Fibroblast of lung (primary cell): Measurements from ENCODE around the gene COLEC11.

ENCODE experiments used
- EZH2 ChIP-seq: IDR thresholded peaks from 2 replicates; pipeline ENCODE4 v1.5.1; 2012; ENCODE audit warnings: low read length, control low read depth, mild to moderate bottlenecking; ENCODE audit errors: missing control alignments
- TF ChIP-seq, protein P1 (sequence below), 2 donors: IDR thresholded peaks in 1 of 2; conservative IDR thresholded peaks in 1 of 2; 1 replicate in 1 of 2; 2 replicates in 1 of 2; pipeline ENCODE4 v1.5.1; 2011 to 2012; ENCODE audit warnings: low read length in 2 of 2, control low read depth in 1 of 2, inconsistent platforms in 1 of 2, low read depth in 1 of 2, mild to moderate bottlenecking in 1 of 2

DNA sequence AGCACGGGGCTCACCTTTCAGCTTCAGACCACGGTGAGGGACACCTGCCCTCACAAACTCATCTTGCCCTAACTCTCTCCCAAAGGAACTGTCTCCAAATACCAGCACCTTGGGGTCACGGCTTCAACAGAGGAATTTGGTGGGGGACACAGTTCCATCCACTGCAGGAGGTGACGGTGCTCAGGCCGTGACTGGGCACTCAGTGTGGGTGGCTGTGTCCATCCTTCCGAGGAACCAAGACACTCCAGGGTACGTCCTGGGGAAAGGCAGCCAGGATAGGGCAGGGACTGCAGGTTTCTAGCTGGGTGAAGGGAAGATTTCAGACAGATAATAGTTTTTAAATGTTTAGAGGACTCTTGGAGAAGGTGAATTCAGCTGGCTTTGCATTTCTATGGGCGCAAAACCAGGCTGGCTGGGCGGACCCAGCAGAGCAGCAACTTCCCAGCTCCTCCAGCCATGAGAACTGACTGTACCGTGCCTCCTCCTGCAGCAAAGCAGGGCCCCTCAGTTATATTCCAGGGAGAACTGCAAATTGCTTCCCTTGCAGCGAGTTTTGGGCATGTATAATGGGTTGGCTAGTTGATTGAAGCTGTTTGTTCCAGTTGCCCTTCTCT, 39.2 kb downstream of the COLEC11 start:
- TF ChIP-seq, protein P1, sequence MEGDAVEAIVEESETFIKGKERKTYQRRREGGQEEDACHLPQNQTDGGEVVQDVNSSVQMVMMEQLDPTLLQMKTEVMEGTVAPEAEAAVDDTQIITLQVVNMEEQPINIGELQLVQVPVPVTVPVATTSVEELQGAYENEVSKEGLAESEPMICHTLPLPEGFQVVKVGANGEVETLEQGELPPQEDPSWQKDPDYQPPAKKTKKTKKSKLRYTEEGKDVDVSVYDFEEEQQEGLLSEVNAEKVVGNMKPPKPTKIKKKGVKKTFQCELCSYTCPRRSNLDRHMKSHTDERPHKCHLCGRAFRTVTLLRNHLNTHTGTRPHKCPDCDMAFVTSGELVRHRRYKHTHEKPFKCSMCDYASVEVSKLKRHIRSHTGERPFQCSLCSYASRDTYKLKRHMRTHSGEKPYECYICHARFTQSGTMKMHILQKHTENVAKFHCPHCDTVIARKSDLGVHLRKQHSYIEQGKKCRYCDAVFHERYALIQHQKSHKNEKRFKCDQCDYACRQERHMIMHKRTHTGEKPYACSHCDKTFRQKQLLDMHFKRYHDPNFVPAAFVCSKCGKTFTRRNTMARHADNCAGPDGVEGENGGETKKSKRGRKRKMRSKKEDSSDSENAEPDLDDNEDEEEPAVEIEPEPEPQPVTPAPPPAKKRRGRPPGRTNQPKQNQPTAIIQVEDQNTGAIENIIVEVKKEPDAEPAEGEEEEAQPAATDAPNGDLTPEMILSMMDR (conservative IDR thresholded peaks at IDR 0.05 in 1 of 2, IDR thresholded peaks at IDR 0.05 in 1 of 2; ENCODE audit: low read depth in 1 of 2, low read length in 2 of 2): no peak
- no peak for TF ChIP-seq EZH2
